Kidney (tissue), 14 donors: ENCODE data around the gene EN1. TPM values are rescaled to one million over a fixed set of nuclear protein-coding genes. Genes with fewer than 3 reads are reported as not detected.
A peak's percentile ranks its signal among the peaks of the same experiment; 100 is the strongest.

Experiments used
- DNase-seq, 5 donors: peaks; one replicate each; pipeline ENCODE4 v3.0.0-alpha.2; 2013 to 2020
- FAIRE-seq: peaks from 2 replicates; lab custom pipeline; 2012; peaks lifted over from hg19 to GRCh38; lab: Jason Lieb, UNC
- H3K27ac ChIP-seq, 2 donors: one replicate each; pipeline ENCODE4 v1.7.0; 2013; ENCODE audit warnings: low read depth in 2 of 2, low read length in 2 of 2, inconsistent platforms in 1 of 2
- H3K27me3 ChIP-seq: one replicate; pipeline ENCODE4 v1.7.1; 2013; ENCODE audit warnings: low read length, inconsistent platforms; ENCODE audit not compliant: control insufficient read depth, insufficient read depth
- H3K36me3 ChIP-seq, 3 donors: one replicate each; pipeline versions ENCODE4 v1.7.0 to v1.7.1; 2013; ENCODE audit warnings: low read length in 3 of 3, control low read depth in 1 of 3, inconsistent platforms in 1 of 3; ENCODE audit not compliant: insufficient read depth in 3 of 3, control insufficient read depth in 2 of 3
- H3K4me1 ChIP-seq, 3 donors: one replicate each; pipeline versions ENCODE4 v1.7.0 to v1.7.1; 2013; ENCODE audit warnings: low read length in 3 of 3, inconsistent platforms in 1 of 3, low read depth in 1 of 3; ENCODE audit not compliant: control insufficient read depth in 2 of 3, insufficient read depth in 2 of 3
- H3K4me3 ChIP-seq, 3 donors: one replicate each; pipeline versions ENCODE4 v1.7.0 to v1.8.1; 2013; ENCODE audit warnings: low read length in 3 of 3, control low read depth in 1 of 3, inconsistent platforms in 1 of 3
- H3K9ac ChIP-seq, 3 donors: one replicate each; pipeline versions ENCODE4 v1.7.0 to v1.7.1; 2013; ENCODE audit warnings: low read length in 3 of 3, control low read depth in 1 of 3, inconsistent platforms in 1 of 3
- H3K9me3 ChIP-seq, 3 donors: one replicate each; pipeline versions ENCODE4 v1.7.0 to v1.7.1; 2013; ENCODE audit warnings: low read length in 3 of 3, control low read depth in 1 of 3, inconsistent platforms in 1 of 3; ENCODE audit not compliant: control insufficient read depth in 2 of 3, insufficient read depth in 1 of 3
- CTCF ChIP-seq: IDR thresholded peaks from 3 replicates; pipeline ENCODE4 v1.5.1; 2012; ENCODE audit warnings: mild to moderate bottlenecking, moderate library complexity, borderline replicate concordance; ENCODE audit not compliant: insufficient read depth; ENCODE audit errors: extremely low read depth
- intact Hi-C: fragments of 100-400 bp; cut with DNase I; formaldehyde crosslinking; loops from one replicate; pipeline ENCODE4 v1.11.1; 2022
- polyA plus RNA-seq: library from polyadenylated mRNA; stranded (reverse); fragments of 350-450 nt; fragmentation: Illumina TruSeq; extraction: RNeasy Lipid Tissue Mini Kit (QIAGEN cat#74804); gene quantifications from one replicate; pipeline ENCODE4 v1.2.3, GENCODE V29; 2014; ENCODE audit warnings: low read depth, low replicate concordance; ENCODE audit not compliant: insufficient read depth
- total RNA-seq: library from RNA; stranded (reverse); fragmentation: NEBNext Ultra II Directional; extraction: Animal tissue kit (Norgen Biotek cat#: 25700); gene quantifications from one replicate; pipeline ENCODE4 v1.2.1, GENCODE V29; 2021
- donor health status: control.
- donor health status: control.
- donor health status: control.
- donor health status: control.
- donor health status: control.
- donor health status: DM: yes; HTN: yes; CAD: no.
- donor health status: Normal renal cell carcinoma (clear cell type).

The EN1 gene
- total and polyA plus RNA-seq, 2 donors from 2014 or later: 0.16 TPM; not detected in 1

- Histone ChIP-seq H3K36me3 (no peaks in the 10 kb centered on the region), H3K27me3 (peaks cover 73% of the 10 kb centered on the region), H3K4me3 (no peak overlapping the region), H3K4me1 (peaks cover 0 to 8% (median 0%) of the 10 kb centered on the region in 3 donors), H3K9ac (no peak overlapping the region), H3K9me3 (no peaks in the 10 kb centered on the region), H3K27ac (no peak overlapping the region)
- DNase-seq (peak in 1 of 5 donors; percentile 26), FAIRE-seq (no peak)
- intact Hi-C loops: no loop called here
- TF ChIP-seq CTCF: no peak
Measured at GRCh38 chr2:118843483-118844132, 3.8 kb downstream of the EN1 start.

- FAIRE-seq: no peak
- DNase-seq: peak in 4 of 5 donors; percentile 64 to 73 (median 68)
- H3K27ac ChIP-seq: no peak overlapping the region
- intact Hi-C loops: no loop called here
- H3K4me1 ChIP-seq: peaks cover 0 to 8% (median 0%) of the 10 kb centered on the region in 3 donors
- H3K9me3 ChIP-seq: no peaks in the 10 kb centered on the region
- no peak for TF ChIP-seq CTCF
- H3K36me3 ChIP-seq: no peaks in the 10 kb centered on the region
- no peak overlapping the region for H3K9ac ChIP-seq
- peak overlapping the region in 1 of 3 donors; percentile 56 for H3K4me3 ChIP-seq
- peaks cover 72% of the 10 kb centered on the region for H3K27me3 ChIP-seq
Measured at GRCh38 chr2:118842661-118843482, 4.6 kb downstream of the EN1 start.

- H3K9me3 ChIP-seq: no peaks in the 10 kb centered on the region
- H3K27ac ChIP-seq: no peak overlapping the region
- no peaks in the 10 kb centered on the region for H3K36me3 ChIP-seq
- DNase-seq (peak in 2 of 5 donors; percentile 53 to 65), FAIRE-seq (no peak)
- no peak for TF ChIP-seq CTCF
- peak overlapping the region in 2 of 3 donors; percentile 21 to 41 for H3K4me3 ChIP-seq
- intact Hi-C loops: no loop called here
- no peak overlapping the region for H3K9ac ChIP-seq
- peaks cover 0 to 8% (median 0%) of the 10 kb centered on the region in 3 donors for H3K4me1 ChIP-seq
- peaks cover 77% of the 10 kb centered on the region for H3K27me3 ChIP-seq
Measured at GRCh38 chr2:118841828-118842461, 5.5 kb downstream of the EN1 start.
